Measurements from ENCODE around the gene PCDHGA9.

The PCDHGA9 gene

GRCh38 chr5:141383345-141383744 is 19.2 kb upstream of the PCDHGA9 start:
- peak overlapping the region; percentile 47 to 62 for H3K4me3 ChIP-seq (replicated peaks in 1 of 2; ENCODE audit: low read depth in 2 of 2, low read length in 2 of 2)
- TF ChIP-seq CTCF (IDR thresholded peaks at IDR 0.05; ENCODE audit: low read depth, low read length) = no peak
- DNase-seq (ENCODE audit: low read depth in 2 of 2) = no peak

- TF ChIP-seq CTCF (IDR thresholded peaks at IDR 0.05; ENCODE audit: low read depth, low read length) = no peak
- no peak overlapping the region for H3K4me3 ChIP-seq (replicated peaks in 1 of 2; ENCODE audit: low read depth in 2 of 2, low read length in 2 of 2)
- no peak for DNase-seq (ENCODE audit: low read depth in 2 of 2)
Observed at GRCh38 chr5:141384471-141385267, 17.9 kb upstream of the PCDHGA9 start.

- DNase-seq (ENCODE audit: low read depth in 2 of 2) = peak; percentile 52 to 69
- peak; percentile 62 for TF ChIP-seq CTCF (IDR thresholded peaks at IDR 0.05; ENCODE audit: low read depth, low read length)
- peak within 1 kb of the TSS; percentile 16 to 42 for H3K4me3 ChIP-seq (replicated peaks in 1 of 2; ENCODE audit: low read depth in 2 of 2, low read length in 2 of 2)
Observed at GRCh38 chr5:141387557-141388311, 14.8 kb upstream of the PCDHGA9 start, which contains the start of gene PCDHGB4. PCDHGB4 (plus strand) TSS chr5:141387698; CDS start chr5:141387885, 187 bp downstream.

GRCh38 chr5:141388661-141389060 is 13.9 kb upstream of the PCDHGA9 start:
- TF ChIP-seq CTCF (IDR thresholded peaks at IDR 0.05; ENCODE audit: low read depth, low read length) = no peak
- H3K4me3 ChIP-seq (replicated peaks in 1 of 2; ENCODE audit: low read depth in 2 of 2, low read length in 2 of 2) = no peak overlapping the region
- no peak for DNase-seq (ENCODE audit: low read depth in 2 of 2)

- TF ChIP-seq CTCF (IDR thresholded peaks at IDR 0.05; ENCODE audit: low read depth, low read length) = no peak
- DNase-seq (ENCODE audit: low read depth in 2 of 2) = no peak
- no peak overlapping the region for H3K4me3 ChIP-seq (replicated peaks in 1 of 2; ENCODE audit: low read depth in 2 of 2, low read length in 2 of 2)
Observed at GRCh38 chr5:141389153-141390042, 13.2 kb upstream of the PCDHGA9 start.

- TF ChIP-seq CTCF (IDR thresholded peaks at IDR 0.05; ENCODE audit: low read depth, low read length) = peak; percentile 12
- DNase-seq (ENCODE audit: low read depth in 2 of 2) = no peak
- peak within 1 kb of the TSS; percentile 2 to 14 for H3K4me3 ChIP-seq (replicated peaks in 1 of 2; ENCODE audit: low read depth in 2 of 2, low read length in 2 of 2)
Observed at GRCh38 chr5:141392429-141393198, 10.0 kb upstream of the PCDHGA9 start, which contains the start of gene PCDHGA8. PCDHGA8 (plus strand) TSS chr5:141392633; CDS start chr5:141392814, 181 bp downstream.

Measured in cardiac fibroblast (primary cell).